Amniotic epithelial cell (primary cell): ENCODE results near the gene RNU4-1.

Source experiments
- DNase-seq: peaks from one replicate; pipeline ENCODE4 v3.0.0-alpha.2; 2010; ENCODE audit warnings: low read depth

The RNU4-1 gene

DNA sequence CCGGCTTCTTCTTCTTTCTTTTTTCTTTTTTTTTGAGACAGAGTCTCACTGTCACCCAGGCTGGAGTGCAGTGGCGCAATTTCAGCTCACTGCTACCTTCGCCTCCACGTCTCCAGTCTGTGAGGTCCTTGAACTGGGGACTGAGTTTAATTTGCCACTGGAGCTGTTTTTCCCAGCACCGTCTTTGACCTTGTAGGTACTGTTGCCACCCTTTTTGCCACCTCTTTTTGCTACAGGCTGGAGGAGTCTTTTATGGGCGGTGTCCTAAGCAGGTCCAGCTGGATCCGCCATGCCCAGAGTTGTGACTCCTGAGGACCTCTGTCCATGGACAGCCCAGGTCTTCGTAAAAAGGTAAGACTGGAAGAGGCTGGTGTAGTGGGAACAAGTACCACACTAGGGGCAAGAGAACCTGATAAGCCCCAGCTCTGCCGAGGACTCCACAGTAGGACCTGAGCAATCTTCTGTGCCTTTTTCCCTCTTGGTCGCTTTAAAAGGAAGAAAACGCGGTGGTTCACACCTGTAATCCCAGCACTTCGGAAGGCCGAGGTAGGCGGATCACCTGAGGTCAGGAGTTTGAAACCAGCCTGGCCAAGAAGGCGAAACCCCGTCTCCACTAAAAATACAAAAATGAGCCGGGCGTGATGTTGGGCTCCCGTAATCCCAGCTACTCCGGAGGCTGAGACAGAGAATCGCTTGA lies 2.3 kb downstream of the RNU4-1 start:
- DNase-seq, result no peak

DNA sequence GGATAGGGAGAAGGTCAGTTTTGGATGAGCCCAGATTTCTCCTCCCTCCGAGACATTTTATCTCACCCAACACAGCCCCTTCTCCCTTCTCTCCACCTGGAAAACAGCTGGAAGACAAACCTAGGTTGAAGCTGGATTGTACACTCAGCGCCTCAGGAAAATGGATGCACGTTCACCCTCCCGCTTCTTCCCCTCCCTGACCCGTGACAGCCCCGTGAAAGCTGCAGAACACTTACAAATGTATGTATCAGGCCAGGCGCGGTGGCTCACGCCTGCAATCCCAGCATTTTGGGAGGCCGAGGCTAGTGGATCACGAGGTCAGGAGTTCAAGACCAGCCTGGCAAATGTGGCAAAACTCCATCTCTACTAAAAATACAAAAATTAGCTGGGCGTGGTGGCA lies 5.5 kb downstream of the RNU4-1 start:
- DNase-seq, result no peak

- no peak for DNase-seq
Observed at GRCh38 chr12:120286768-120287490, 6.1 kb downstream of the RNU4-1 start.

DNA sequence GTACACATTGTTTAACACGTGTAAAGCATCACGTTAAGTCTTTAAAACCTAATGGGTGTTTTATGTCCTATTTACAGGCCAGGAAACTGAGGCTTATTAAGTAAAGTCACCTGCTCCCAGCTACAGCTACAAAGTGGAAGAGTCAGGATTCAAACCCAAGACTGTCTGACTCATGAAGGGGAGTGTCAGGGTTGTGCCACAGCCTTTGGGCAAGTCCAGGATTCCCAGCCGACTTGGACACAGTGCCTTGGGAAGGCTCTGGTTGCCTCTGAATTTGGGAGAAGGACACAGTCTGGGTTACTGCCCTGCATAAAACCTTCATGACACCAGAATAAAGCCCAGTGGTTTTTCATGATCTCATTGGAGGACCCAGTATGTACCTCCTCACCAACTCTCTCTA lies 8.7 kb downstream of the RNU4-1 start:
- DNase-seq, result no peak

- DNase-seq, result peak; percentile 78
Observed at GRCh38 chr12:120283318-120283717, 9.7 kb downstream of the RNU4-1 start.

GRCh38 chr12:120278137-120279069 lies 14.6 kb downstream of the RNU4-1 start:
- no peak for DNase-seq

GRCh38 chr12:120276734-120277133 lies 16.3 kb downstream of the RNU4-1 start:
- DNase-seq, result peak; percentile 87

GRCh38 chr12:120267736-120268135 lies 25.3 kb downstream of the RNU4-1 start:
- DNase-seq, result no peak

DNA sequence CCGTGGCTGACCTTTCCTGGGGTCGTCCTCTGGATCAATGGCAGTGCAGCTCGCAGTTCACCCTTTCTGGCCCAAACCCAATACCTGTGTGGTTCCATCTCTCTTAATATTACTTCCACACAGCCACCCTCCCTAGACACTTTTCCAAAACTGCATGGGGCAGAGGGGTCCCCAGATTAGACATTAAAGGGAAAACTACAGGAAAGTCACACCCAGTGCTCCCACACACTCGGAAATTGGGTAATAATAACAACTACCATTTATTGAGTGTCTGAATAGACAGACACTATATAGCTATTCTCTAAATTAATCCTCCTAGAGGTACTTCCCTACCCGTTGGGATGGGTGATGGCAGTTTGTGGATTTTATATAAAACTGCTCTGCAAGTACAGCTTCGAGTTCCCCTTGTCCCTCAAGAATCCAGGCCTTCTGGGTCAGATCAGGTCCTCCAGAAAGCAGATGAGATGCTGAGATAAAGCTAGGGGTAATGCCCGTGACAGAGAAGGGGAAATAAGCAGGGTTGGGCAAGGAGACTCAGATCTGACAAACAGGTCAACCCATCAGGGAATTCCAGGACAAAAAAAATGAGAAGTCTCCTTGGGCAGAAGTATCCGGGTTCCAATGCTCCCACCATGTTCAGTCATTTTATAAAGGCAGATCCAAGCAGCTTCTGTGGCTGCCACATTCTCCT lies 26.7 kb downstream of the RNU4-1 start:
- DNase-seq, result no peak

DNA sequence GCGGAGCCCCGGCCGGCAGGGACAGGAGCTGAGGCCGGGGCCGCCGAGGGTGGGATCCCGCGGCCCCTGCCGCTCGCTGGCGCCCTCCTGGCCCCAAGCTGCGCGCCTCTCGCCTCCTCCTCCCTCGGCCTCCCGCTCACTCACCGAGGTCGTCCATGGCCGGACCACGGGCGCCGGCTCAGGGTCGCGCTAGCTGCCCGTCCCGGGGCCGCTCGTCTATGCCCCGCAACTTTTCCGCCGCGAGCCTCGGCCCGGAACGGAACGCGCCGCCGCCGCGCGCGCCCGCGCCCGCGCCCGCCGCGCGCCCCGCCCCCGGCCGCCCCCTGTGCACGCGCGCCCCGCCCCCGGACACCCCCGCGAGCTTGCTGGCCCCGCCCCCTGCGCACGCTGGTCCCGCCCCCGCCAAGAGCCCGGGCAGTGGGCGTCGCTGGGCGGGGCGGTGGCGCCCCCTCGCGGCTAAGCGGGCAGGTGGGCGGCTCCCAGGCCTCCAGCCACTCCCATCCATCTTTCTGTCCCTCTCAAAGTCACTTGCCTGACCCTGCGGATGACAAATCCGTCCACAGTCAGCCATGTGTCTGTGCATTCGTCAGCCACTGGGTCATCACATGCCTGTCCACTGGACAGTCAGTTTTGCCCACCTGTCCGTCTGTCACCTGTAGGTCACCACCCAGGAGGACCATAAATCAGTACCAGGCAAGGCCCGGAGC lies 27.4 kb downstream of the RNU4-1 start, which contains the start of gene PXN:
Gene PXN, minus strand, starts transcription at position 258 of the 707 bp plus-strand sequence. Its CDS starts 101 bp downstream, at position 157.
- peak; percentile 53 for DNase-seq

DNA sequence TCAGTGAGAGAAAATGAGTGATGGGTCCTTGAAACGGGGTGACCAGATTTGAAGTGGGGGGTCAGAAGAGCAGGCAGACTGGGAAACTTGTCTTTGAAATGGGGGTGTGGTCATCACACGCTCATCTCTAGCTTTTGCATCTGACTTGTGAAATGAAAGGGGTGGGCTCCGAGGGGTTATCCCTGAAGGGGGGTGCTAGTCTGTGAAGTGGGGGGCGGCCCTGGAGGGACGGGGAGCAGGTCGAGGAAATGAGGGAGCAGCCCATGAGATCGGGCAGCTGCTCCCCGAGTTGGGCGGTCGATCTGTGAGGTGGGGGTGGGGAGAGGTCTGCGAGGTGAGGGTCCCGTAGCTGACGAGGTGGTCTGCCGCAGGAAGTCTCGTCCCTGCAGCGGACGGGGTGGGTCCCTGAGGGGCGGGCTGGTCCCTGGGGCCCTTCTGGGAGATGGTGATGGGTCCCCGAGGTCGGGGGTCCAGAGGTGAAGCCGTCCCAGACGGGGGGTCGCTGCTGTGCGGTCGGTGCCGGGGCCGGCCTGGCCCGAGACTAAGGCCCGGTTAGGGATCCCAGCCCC lies 28.0 kb downstream of the RNU4-1 start:
- no peak for DNase-seq

GRCh38 chr12:120264086-120264903 lies 28.7 kb downstream of the RNU4-1 start:
- no peak for DNase-seq

GRCh38 chr12:120263748-120264085 lies 29.3 kb downstream of the RNU4-1 start:
- no peak for DNase-seq

GRCh38 chr12:120262852-120263747 lies 29.9 kb downstream of the RNU4-1 start:
- DNase-seq, result no peak

DNA sequence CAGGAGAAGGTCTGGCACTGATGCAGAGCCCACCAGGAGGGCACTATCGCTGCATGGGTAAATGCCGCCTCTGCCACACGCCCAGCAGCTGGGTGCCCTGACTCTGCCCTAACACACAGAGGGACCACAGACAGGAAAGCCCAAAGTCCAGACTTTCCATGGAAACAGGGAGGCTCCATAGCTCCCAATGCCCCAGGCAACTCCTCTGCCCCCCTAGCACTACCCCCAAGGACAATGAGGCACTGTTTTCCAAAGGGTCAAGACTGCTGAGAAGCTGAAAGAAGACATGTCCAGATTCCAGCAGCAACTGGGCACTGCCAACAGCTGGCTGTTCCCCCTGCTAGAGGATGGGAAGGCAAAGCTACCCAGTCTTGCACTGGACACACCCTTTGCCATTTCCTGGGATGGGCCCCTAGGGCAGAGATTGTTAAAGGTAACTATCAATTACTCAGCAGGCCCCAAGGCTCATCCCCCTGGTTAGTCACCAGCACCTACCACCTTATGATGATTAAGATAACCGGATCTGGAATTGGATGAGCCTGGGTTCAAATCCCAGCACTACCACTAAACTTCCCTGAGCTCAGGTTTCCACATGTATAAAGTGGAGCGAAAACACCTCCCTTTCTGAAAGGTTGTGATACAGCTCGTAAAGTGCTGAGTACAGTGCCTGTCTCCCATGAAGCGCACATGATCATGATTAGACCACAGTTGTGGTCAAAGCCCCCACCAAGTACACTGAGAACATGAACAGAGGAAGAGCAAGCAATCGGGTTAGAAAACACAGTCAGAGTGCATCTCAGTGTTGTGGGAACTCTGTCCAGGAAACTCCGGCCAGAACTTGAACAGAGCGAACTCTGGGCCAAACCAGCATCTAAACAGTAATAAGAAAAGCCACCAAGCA lies 30.8 kb downstream of the RNU4-1 start:
- no peak for DNase-seq

GRCh38 chr12:120260607-120261006 lies 32.4 kb downstream of the RNU4-1 start:
- DNase-seq, result no peak

- peak; percentile 89 for DNase-seq
Observed at GRCh38 chr12:120259418-120260202, 33.4 kb downstream of the RNU4-1 start.
